Measurements from ENCODE around the gene EEFSEC. TPM values are rescaled to one million over a fixed set of nuclear protein-coding genes. Genes with fewer than 3 reads are reported as not detected.
A peak's percentile ranks its signal among the peaks of the same experiment; 100 is the strongest.

The EEFSEC gene
- total RNA-seq, 1 experiment from 2014 or later = 9.5 TPM

DNA sequence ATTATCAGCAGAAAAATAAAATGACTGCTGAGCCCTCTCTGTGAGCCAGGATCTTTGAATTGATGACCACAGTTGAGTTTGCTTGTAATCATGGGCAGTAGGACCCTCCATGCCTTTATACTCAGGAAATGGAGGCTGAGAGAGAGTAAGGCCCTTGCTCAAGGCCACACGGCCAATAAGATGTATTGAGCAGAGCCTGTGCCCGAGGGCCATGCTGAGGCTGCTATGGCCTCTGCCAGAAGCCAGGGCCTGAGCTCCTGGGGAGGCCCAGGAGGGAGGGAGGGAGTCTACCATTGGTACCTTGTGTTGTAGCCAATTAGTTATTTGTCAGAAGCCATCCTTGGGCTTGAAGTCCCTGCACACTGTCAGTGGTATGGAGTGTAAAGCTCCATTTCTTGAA lies 162.0 kb downstream of the EEFSEC start:
- Histone ChIP-seq H3K79me2 (ENCODE audit: insufficient read depth, low read length) (no peaks in the 10 kb centered on the region), H4K91ac (ENCODE audit: insufficient read length, low read depth, low read length) (no peak overlapping the region), H3K27ac (ENCODE audit: insufficient read length, low read depth, low read length) (no peak overlapping the region), H3K4me2 (ENCODE audit: insufficient read depth, insufficient read length, low read length) (no peak overlapping the region), H3K4ac (ENCODE audit: low read depth, low read length) (no peak overlapping the region), H4K20me1 (ENCODE audit: control insufficient read depth, insufficient read depth, insufficient read length) (peaks cover 2% of the 10 kb centered on the region), H2BK20ac (ENCODE audit: low read depth, low read length, poor library complexity, severe bottlenecking) (no peak overlapping the region), H3K4me1 (ENCODE audit: insufficient read depth, low read length) (no peaks in the 10 kb centered on the region), H2BK120ac (ENCODE audit: low read depth, low read length, poor library complexity, severe bottlenecking) (no peak overlapping the region), H2BK5ac (ENCODE audit: insufficient read length, low read length) (no peak overlapping the region), H3K79me1 (ENCODE audit: insufficient read depth, low read depth, low read length, poor library complexity, severe bottlenecking) (no peaks in the 10 kb centered on the region), H4K8ac (replicated peaks; ENCODE audit: insufficient read length, low read depth, low read length) (no peak overlapping the region), H3K9ac (ENCODE audit: extremely low read depth, insufficient read length, low read length) (no peak overlapping the region), H2AFZ (ENCODE audit: low read length) (no peak overlapping the region), H3K18ac (ENCODE audit: insufficient read length, low read depth, low read length) (no peak overlapping the region), H3T11ph (ENCODE audit: low read length) (no peak overlapping the region), H3K56ac (ENCODE audit: insufficient read length, low read depth, low read length) (no peak overlapping the region), H4K5ac (ENCODE audit: insufficient read length, low read depth, low read length) (no peak overlapping the region), H3K23me2 (ENCODE audit: insufficient read length, low read depth, low read length, poor library complexity, severe bottlenecking) (no peaks in the 10 kb centered on the region), H3K9me3 (ENCODE audit: control insufficient read depth, low read depth, low read length) (no peaks in the 10 kb centered on the region), H3K14ac (ENCODE audit: insufficient read depth, low read length) (no peak overlapping the region), H2AK5ac (ENCODE audit: insufficient read length, low read length) (no peak overlapping the region), H2BK12ac (ENCODE audit: insufficient read length, low read depth, low read length) (no peak overlapping the region), H3K27me3 (ENCODE audit: insufficient read depth, low read length) (no peaks in the 10 kb centered on the region), H2BK15ac (ENCODE audit: low read depth, low read length) (no peak overlapping the region), H3K23ac (ENCODE audit: insufficient read length, low read depth, low read length) (no peak overlapping the region)
- TF ChIP-seq CTCF (conservative IDR thresholded peaks at IDR 0.05) = no peak
- Mint-ChIP-seq H3K4me3 (no peak overlapping the region), H3K27ac (no peak overlapping the region), H3K4me1 (peaks cover 2% of the 10 kb centered on the region in 2 experiments; a peak in 1 of 4 replicates), H3K27me3 (ENCODE audit: low read depth) (no peaks in the 10 kb centered on the region; the same call in none of the 2 replicates), H3K9me3 (no peaks in the 10 kb centered on the region), H3K36me3 (ENCODE audit: insufficient read depth in 1 of 3, low read depth in 3 of 3) (no peaks in the 10 kb centered on the region; a peak in 1 of 7 replicates)
- peak; percentile 16 for DNase-seq
- no CpG with 5 or more reads among the region's 2 CpGs for WGBS (ENCODE audit: extremely low coverage, insufficient read length, low lambda C conversion rate)
